GM19324 (cell line): ENCODE data around the gene PTRH2.

Source experiments
- ATAC-seq: cut with Tn5 transposase; IDR thresholded peaks from one replicate; pipeline ENCODE4 v1.9.1; 2021; ENCODE audit warnings: mild to moderate bottlenecking, moderate library complexity; ENCODE audit not compliant: unreplicated experiment, low FRiP score

PTRH2 gene

GRCh38 chr17:59722623-59723022, 15.4 kb upstream of the PTRH2 start:
- no peak for ATAC-seq

DNA sequence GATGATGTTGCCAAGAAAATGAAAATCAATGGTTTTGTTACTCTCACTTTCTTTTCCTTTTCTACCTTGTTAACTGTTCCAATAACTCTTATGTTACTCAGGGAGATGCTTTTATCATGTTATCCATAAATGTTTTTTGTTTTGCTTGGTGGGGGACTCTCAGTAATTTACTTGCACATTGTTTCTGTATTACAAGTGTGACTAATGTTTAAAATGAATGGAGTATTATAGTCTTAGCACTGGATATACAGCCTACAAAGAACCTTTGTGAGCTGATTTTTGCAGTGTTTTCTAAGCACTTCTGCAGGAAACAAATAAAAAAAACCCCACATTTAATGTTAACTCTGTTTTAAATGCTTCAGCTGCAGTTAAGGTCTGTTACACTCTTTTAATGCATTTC, 12.3 kb upstream of the PTRH2 start:
- no peak for ATAC-seq

GRCh38 chr17:59716427-59716826, 9.2 kb upstream of the PTRH2 start:
- ATAC-seq, result no peak

DNA sequence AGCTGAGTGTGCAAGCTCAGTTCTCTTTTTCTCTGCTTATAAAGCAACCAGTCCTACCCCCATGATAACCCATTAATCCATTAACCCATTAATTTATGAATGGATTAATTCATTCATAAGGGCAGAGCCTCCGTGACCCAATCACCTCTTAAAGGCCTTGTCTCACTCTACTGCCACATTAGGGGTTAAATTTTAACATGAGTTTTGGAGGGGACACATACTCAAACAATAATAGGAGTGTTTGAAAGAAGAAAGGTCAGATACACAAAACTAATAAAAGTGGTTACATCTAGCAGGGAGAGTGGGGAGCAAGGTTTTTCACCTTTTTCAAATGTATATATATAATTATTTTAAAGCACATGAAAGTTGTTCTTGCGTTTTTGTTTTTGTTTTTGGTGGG, 7.0 kb upstream of the PTRH2 start:
- ATAC-seq, result no peak

DNA sequence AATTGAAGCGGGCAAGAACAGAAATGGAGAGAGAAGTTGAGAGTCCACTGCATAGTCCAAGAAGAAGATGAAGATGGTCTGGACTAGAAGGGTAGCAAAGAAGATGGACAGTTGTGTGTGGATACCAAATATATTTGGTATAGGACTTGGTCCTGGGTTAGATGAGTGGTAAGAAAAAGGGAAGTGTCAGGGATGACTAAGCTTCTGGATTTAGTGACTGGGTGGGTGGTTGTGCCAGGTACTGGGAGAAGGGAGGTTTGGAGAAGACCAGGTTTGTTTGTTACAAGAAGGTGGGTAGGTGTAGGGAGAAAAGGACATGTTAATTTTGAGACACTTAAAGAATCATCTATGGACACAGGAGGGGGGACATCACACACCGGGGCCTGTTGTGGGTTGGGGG, 5.6 kb upstream of the PTRH2 start:
- no peak for ATAC-seq

DNA sequence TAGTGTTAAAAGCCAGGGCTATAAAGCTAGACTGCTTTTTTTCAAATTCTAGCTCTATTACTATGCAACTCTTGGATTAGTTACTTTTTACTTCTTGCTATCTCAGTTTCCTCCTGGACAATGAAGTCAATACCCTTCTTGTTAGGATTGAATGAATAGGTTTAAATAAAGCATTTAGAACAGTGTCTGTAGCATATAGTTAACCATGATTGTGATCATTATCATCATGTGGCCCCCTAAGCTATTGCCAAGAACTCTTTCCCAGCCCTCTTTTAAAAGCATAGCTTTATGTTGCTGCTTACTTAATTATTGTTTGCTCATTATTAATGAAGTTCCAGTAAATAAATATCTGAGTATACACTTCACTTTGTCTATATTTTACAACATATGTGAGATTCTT, 4.7 kb upstream of the PTRH2 start:
- ATAC-seq, result no peak

GRCh38 chr17:59707971-59708430, 771 bp upstream of the PTRH2 start:
- peak; percentile 17 for ATAC-seq

DNA sequence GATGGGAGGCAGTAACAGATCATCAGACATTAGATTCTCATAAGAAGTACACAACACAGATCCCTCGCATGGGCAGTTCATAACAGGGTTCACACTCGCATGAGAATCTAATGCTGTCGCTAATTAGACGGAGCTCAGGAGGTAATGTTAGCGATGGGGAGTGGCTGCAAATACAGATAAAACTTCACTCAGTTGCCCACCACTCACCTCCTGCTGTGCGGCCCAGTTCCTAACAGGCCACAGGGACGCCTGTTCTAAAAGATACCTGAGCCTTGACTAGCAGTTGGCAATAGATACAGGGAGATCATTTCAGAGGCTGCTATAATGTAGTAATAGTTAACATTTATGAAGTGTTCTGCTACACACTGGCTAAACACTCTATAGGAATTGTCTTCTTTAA, 4.9 kb downstream of the PTRH2 start:
- ATAC-seq, result no peak

- no peak for ATAC-seq
Measured at GRCh38 chr17:59699786-59700185, 7.4 kb downstream of the PTRH2 start.

DNA sequence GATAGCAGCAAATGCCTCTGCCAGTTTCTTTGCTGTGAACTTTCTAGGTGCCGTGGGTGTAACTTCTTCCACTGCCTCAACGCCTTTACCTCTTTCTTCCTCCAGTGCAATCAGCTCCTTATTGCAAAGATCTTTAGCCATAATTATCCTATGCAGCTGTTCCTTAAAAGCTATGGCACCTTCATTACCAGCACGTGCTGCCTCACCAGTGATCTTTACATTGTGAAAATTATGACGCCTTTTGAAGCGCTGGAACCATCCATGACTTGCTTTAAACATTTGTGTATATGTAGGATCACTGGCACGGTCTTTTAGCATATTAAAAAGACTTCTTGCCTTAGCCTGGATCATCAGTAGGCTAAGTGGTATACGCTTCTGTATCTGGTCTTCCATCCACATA, 8.0 kb downstream of the PTRH2 start:
- no peak for ATAC-seq

DNA sequence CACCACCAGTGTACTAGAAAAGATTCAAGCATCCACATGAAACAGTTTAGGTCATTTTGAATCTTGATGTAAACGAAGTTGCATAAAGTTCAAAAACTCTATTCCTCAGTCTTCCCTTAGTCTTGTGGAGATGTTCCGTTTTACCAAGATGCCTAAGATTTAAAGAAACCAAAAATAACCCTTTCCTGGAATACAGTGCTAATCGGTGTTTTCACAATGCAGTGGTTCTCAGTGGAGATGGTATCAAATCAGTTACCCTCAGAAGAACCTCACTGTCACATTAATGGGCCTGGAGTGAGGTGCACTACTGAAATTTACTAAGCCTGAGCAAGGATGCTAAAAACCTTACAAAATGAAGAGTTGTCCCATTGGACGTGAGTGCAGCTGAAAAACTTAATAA, 9.1 kb downstream of the PTRH2 start:
- ATAC-seq, result no peak

DNA sequence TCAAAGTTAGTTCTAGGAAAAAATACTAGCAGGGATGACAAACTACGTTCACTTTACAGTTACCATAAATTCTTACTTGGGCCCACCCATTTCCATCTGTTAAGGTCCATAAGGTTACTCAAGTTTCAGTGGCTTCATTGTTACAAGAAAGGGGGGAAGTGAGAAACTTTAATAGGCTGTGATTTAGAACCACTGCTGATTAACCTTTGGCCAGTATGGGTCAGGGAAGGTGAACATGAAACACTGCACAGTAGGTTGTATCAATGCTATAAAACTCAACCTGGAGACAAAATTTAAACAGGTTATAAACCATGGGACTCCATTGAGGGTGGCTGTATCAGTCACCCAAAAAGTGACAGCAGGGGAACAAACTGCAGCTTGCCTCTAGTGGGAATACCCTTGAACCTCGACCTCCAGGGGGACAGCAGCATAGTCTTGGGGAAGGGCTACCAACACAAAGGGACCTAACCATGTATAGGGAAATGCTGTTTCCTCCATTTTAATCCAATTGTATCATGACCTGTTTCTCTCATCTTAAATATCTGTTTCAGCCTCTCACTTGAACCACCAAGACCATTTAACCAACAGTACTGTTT, 10.4 kb downstream of the PTRH2 start:
- ATAC-seq, result no peak

- no peak for ATAC-seq
Measured at GRCh38 chr17:59695945-59696681, 11.1 kb downstream of the PTRH2 start.

DNA sequence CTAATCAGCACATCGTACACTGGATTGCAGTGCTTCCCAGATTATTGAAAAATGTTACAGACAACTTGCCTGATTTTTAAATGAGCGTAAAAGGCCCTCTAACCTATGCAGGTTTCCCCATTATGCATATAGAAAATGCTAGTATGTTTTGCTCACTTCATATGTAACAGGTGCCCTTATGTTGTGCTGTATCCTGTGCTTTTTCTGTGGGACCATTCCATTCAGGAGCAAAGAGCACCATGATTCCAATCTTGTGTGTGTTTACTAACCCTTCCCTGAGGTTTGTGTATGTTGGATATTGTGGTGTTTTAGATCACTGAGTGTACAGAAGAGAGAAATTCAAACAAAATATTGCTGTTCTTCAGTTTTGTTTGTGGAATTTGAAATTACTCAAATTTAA, 12.9 kb downstream of the PTRH2 start:
- no peak for ATAC-seq

GRCh38 chr17:59693582-59693981, 13.6 kb downstream of the PTRH2 start:
- ATAC-seq, result no peak

- no peak for ATAC-seq
Measured at GRCh38 chr17:59688496-59688895, 18.7 kb downstream of the PTRH2 start.

GRCh38 chr17:59688008-59688407, 19.2 kb downstream of the PTRH2 start:
- no peak for ATAC-seq

- no peak for ATAC-seq
Measured at GRCh38 chr17:59684967-59685366, 22.3 kb downstream of the PTRH2 start.

DNA sequence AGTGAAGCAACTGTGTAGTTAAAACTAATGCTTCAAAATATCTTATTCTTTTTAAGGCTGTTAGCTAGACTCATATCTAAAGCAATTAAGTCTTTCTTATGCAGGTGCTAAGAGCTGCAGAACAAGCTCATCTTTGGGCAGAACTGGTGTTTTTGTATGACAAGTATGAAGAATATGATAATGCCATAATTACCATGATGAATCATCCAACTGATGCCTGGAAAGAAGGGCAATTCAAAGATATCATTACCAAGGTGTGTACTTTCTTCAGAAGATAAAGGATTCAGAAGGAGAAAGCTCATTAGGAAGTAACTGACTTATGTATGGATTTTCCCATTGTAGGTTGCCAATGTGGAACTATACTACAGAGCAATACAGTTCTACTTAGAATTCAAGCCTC, 23.9 kb downstream of the PTRH2 start:
- no peak for ATAC-seq

DNA sequence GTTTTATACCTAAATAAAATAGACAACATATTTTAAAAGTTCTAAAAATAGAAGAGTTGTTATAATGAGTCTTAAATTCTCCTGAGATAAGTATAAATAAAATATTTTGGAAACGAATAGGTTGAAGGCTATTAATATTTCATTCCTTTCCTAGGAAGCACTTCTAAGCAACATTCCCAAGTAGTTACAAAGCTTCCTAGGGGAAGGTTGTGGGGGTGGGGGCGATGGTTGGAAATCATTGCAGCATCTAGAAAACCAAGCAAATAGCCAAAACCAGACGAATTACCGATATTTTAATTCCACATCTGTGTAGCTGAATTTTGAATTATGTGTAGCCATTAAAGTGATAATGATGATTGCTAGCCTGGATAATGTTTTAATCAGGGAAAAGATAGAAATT, 26.9 kb downstream of the PTRH2 start:
- ATAC-seq, result no peak

DNA sequence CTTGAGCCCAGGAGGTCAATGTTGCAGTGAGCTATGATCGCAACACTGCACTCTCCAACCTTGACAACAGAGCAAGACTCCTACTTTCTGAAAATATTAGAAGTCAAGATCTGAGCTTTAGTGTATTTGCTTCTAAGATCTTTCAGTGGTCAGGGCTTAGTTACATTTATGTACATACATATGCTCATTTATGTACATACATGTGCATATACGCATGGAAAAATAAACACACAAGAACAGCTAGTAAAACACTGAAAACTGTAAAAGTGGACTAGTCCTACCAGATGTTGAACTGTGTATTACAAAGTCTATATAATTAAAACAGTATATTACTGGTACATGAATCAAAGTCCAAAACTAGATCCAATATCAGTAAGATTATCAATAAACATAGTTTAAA, 28.3 kb downstream of the PTRH2 start:
- ATAC-seq, result no peak

DNA sequence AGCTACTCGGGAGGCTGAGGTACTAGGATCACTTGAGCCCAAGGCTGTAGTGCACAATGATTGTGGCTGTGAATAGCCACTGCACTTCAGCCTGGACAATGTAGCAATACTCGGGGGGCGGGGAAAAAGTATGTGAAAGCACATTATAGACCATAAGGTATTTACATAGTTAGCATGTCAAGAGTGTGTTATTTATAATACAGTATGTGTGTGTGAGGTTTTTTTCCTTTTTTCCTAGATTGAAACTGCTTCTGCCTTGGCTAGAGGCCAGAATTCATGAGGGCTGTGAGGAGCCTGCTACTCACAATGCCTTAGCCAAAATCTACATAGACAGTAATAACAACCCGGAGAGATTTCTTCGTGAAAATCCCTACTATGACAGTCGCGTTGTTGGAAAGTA, 30.5 kb downstream of the PTRH2 start:
- no peak for ATAC-seq
